ENCODE measurements around the gene ARHGEF16. TPM values are rescaled to one million over a fixed set of nuclear protein-coding genes. Genes with fewer than 3 reads are reported as not detected.

ARHGEF16 gene
- total RNA-seq, 1 donor = 0.18 TPM

DNA sequence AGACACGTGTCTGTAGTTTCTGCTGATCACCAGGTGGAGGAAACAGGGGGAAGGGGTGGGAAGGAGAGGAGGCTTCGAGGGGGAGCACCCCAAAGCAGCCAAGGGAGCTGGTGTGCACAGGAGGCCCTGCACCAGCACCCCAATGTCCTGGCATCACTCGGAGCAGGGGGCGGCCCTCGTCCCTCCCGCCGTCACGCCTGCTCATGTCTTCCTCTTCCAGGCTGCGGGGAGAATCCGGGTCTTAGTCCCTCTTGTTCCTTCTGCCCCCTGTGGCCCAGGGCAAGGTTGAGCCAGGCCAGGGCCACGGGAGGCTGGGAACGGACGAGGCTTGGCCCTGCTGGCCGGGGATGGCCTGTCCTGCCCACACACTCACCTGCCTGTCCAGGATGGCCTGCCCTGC, 21.4 kb upstream of the ARHGEF16 start:
- no peak overlapping the region for H3K4me3 ChIP-seq (ENCODE audit: low read depth, low read length)
- TF ChIP-seq, protein P1, sequence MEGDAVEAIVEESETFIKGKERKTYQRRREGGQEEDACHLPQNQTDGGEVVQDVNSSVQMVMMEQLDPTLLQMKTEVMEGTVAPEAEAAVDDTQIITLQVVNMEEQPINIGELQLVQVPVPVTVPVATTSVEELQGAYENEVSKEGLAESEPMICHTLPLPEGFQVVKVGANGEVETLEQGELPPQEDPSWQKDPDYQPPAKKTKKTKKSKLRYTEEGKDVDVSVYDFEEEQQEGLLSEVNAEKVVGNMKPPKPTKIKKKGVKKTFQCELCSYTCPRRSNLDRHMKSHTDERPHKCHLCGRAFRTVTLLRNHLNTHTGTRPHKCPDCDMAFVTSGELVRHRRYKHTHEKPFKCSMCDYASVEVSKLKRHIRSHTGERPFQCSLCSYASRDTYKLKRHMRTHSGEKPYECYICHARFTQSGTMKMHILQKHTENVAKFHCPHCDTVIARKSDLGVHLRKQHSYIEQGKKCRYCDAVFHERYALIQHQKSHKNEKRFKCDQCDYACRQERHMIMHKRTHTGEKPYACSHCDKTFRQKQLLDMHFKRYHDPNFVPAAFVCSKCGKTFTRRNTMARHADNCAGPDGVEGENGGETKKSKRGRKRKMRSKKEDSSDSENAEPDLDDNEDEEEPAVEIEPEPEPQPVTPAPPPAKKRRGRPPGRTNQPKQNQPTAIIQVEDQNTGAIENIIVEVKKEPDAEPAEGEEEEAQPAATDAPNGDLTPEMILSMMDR (IDR thresholded peaks at IDR 0.05; ENCODE audit: insufficient read depth, low read length) = no peak
- DNase-seq (ENCODE audit: low read depth) = no peak

- H3K4me3 ChIP-seq (ENCODE audit: low read depth, low read length) = no peak overlapping the region
- DNase-seq (ENCODE audit: low read depth) = no peak
- TF ChIP-seq, protein P1 (IDR thresholded peaks at IDR 0.05; ENCODE audit: insufficient read depth, low read length) = no peak
These were observed 20.7 kb upstream of the ARHGEF16 start for GRCh38 chr1:3433596-3434320.

DNA sequence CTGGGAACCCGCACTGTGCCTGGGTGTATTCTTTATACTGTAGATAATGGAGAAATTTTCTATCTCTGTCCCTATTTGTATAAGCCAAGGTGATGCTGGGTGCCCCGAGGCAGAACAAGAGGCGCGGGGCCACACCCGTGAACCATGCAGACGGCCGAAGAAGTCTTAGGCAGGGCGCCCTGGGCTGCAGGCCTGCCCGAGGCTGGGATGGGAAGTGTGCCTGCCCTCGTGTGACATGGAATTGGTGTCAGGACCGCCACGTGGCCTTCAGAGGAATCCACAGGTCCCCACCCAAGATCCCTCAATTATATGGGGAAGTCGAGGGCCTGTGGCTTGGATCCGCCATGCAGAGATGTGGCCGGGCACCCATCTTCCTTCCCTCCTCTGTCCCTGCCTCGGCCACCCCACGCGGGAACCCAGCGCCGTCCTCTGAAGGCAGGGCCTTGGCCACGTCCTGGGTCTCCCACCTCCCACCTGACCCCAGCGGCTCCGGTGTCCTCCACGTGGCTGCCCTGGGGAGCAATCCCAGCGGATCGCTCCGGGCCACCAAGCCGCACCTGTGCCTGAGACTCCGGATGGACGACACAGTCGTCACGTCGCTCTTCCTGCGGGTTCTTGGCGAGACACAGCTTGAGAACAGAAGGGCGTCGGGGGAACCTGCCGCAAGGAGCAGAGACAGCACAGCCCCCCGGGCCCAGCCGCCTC, 19.9 kb upstream of the ARHGEF16 start:
- TF ChIP-seq, protein P1 (IDR thresholded peaks at IDR 0.05; ENCODE audit: insufficient read depth, low read length) = no peak
- DNase-seq (ENCODE audit: low read depth) = no peak
- H3K4me3 ChIP-seq (ENCODE audit: low read depth, low read length) = no peak overlapping the region

DNA sequence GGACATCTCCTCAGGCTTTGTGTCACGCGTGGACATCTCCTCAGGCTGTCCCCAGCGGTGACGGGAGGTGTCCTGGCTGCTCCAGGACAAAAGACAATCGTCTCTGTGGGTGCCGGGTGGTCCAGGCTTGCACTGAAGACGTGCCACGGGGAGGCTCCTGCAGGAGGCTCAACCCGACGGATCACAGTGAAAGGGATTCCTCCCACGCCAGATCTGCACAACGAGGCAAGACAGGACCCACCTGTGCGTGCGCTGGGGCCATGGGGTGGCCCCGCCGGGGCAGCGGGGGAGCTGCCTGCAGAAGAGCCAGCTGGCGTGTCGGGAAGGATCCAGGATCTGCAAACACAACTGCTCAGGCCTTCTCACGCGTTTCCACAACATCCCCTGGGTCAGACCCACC, 18.8 kb upstream of the ARHGEF16 start:
- DNase-seq (ENCODE audit: low read depth) = no peak
- TF ChIP-seq, protein P1 (IDR thresholded peaks at IDR 0.05; ENCODE audit: insufficient read depth, low read length) = no peak

DNA sequence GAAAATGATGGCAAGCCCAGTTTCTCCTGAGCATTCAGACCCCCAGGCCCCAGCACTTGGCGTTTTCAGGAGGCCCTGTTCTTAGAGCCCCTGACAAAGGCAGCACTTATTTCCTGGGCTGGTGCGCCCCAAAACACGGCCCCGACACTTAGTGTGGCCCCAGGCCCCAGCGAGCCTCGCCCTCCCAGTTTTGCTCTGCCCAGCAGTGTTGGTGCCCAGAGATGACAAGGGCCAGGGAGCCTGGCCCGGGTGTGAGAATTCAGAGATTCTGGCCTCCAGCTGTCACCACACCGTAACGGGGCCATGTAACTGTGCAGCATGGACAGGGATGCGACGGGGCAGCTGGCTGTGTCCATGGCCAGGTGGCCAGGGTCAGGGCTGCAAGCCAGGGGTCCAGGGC, 18.0 kb upstream of the ARHGEF16 start:
- no peak for DNase-seq (ENCODE audit: low read depth)
- TF ChIP-seq, protein P1 (IDR thresholded peaks at IDR 0.05; ENCODE audit: insufficient read depth, low read length) = no peak
- H3K4me3 ChIP-seq (ENCODE audit: low read depth, low read length) = no peak overlapping the region

More for the DNA sequence above, 18.8 kb upstream of the ARHGEF16 start:
- H3K4me3 ChIP-seq (ENCODE audit: low read depth, low read length) = no peak overlapping the region

- DNase-seq (ENCODE audit: low read depth) = no peak
- TF ChIP-seq, protein P1 (IDR thresholded peaks at IDR 0.05; ENCODE audit: insufficient read depth, low read length) = no peak
- H3K4me3 ChIP-seq (ENCODE audit: low read depth, low read length) = no peak overlapping the region
These were observed 17.6 kb upstream of the ARHGEF16 start for GRCh38 chr1:3436901-3437300.

Data from fibroblast of the aortic adventitia (primary cell).